GM18502 (cell line): ENCODE measurements around the gene HMGCLL1.

ENCODE experiments used
- ATAC-seq: cut with Tn5 transposase; IDR thresholded peaks from one replicate; pipeline ENCODE4 v1.9.1; 2021; ENCODE audit warnings: mild to moderate bottlenecking; ENCODE audit not compliant: unreplicated experiment, poor library complexity

Gene HMGCLL1

GRCh38 chr6:55578537-55579363 lies at the start of gene HMGCLL1:
TSS of gene HMGCLL1 (minus strand) at chr6:55579192. CDS start at chr6:55579055, 137 bp downstream.
- no peak for ATAC-seq

DNA sequence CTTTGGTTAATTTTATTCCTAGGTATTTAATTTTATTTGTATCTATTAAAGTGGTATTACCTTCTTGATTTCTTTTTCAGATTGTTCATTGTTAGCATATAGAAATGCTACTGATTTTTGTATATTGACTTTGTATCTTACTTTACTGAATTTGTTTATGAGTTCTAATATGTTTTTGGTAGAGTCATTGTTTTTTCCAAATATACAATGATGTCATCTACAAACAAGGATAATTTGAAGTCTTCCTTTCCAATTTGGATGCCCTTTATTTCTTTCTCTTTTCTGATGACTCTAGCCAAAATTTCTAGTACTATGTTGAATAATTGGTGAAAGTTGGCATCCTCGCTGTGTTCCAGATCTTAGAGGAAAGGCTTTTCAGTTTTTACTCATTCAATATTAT lies 43.0 kb upstream of the HMGCLL1 start:
- no peak for ATAC-seq

- no peak for ATAC-seq
These were observed 42.3 kb upstream of the HMGCLL1 start for GRCh38 chr6:55621244-55621643.

DNA sequence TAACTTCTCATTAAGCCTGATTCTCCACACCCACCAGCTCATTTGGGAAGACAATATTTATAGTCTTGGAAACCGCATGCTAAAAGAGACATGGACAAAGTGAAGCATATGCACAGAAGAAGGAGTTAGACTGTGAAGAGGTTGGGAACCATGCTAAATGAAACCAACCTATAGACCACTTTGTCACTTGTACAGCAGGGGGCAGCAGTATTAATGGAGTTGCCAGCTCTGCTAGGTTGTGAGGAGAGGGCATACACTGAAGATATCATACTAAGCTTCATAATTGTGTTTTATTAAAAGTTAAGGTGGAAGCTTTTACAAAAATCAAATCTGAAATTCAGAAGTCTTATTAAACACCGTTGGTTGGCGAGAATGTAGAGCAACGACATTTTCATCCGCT lies 38.3 kb upstream of the HMGCLL1 start:
- peak; percentile 92 for ATAC-seq

- no peak for ATAC-seq
These were observed 25.0 kb upstream of the HMGCLL1 start for GRCh38 chr6:55604021-55604420.

DNA sequence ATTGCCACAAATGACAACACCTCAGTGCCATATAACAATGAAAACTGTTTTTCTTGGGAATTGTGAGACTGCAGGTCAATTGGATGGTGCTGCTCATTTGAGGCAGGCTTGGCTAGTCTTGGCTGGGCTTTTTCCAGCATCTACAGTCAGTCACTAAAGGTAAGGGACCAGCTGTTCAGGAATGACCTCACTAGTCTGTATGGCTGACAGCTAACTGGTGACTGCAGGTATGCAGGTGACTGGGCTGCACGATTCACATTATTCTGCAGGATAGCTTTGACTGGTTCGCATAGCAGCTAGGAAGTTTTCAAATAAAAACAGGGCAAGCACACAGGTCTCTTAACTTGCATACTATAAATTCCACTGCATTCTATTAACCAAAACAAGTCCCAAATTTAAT lies 22.1 kb upstream of the HMGCLL1 start:
- no peak for ATAC-seq

DNA sequence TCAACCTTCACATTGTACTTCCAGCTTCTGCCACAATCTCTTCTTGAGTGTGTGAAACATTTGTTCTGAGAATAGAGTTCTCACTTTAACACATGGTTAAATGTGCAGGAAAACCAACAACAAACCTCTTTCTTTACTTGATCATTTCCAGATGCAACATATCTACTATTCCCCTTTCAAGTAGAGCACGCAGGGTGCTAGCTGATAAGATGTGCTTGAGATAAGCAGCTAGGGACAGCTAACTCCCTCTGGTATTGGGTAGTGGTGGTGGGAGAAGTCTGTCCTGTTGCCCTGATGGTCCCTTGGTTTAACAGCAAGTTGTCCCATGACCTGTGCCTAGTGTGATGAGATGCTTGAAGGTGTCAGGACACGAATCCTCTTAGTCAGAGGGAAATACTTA lies 15.4 kb upstream of the HMGCLL1 start:
- no peak for ATAC-seq

- no peak for ATAC-seq
These were observed 5.8 kb upstream of the HMGCLL1 start for GRCh38 chr6:55584654-55585354.

GRCh38 chr6:55576811-55577210 lies 2.2 kb downstream of the HMGCLL1 start:
- no peak for ATAC-seq

GRCh38 chr6:55574556-55574955 lies 4.4 kb downstream of the HMGCLL1 start:
- ATAC-seq: no peak

DNA sequence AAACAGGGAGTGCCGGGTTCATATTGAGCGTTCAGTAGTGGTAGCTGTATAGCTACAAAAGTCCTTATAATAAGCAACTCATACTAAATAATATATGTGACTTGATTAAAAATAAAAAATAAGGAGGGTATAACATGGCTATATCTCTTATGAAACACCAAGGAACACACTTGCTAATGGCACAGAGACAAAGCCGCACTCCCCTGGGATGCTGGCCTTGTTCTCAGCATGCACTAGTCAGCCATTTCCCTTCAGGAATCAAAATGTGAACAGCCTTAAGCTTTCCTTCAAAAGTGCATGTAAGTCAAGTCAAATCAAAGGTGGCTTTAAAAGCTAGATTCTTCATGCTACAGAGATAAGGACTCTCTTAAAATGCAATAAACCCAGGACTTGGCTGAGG lies 9.4 kb downstream of the HMGCLL1 start:
- no peak for ATAC-seq

- ATAC-seq: no peak
These were observed 10.1 kb downstream of the HMGCLL1 start for GRCh38 chr6:55568808-55569439.

DNA sequence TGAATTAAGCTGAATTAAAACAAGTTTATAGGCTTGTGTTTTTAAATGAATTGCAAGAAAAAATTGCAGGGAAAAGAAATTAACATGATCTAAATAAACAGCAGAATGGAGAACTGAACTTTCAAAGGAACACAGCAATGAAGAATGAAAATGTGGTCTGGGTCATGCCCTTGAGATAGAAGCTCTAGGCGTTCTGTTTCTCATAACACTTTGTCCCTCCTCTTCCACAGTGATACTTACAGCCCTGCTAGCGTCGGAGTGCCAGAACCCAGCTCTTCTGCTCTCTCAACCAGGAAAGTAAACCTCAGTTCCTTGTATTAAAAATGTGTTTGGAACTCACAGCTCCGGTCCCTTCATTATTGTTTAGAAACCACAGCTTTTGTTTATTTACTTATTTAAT lies 11.4 kb downstream of the HMGCLL1 start:
- ATAC-seq: no peak

GRCh38 chr6:55566036-55566710 lies 12.8 kb downstream of the HMGCLL1 start:
- ATAC-seq: no peak

DNA sequence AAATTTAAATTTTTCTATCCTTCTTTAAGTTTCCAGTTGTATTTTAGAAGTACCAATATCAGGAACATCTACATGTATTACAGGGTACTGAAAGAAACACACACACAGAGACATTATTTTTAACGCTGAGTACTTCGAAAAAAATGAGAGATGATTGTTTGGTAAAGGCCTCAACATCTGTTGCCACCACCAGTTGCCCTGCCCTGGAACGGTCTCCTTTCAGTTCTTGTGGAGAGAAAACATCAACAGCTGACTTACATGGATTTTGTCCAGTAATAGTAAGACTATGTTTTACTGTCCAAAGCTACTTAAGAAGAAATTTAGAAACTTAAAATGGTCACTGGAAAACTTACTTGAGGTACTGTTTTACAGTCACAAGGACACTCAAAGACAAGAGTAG lies 16.7 kb downstream of the HMGCLL1 start:
- no peak for ATAC-seq

DNA sequence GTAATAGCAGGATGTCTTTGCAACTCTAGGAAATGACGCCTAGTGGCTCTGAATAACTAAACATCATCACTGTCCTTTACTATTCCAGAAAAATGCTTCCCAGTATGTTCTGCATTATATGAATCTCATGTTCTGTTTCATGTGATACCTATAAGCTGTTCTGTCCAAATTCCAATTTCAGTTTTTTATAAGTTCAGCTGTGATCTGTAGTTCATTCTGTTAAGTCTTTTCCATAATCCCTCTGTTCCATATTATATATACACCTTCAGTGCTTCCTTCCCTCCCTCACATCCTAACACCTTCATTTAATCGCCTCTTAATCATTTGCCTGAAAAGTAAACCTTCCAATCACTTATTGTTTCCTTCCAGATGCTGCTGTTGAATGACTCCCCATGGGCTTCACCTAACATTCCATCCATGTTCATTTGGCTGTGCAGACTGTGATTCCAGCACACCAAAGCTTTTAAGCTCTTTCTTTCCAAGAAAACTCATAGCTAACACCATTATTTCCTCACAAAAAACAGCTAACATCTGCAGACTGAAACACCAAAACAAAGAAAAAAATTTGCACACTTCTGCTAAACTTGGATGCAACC lies 18.6 kb downstream of the HMGCLL1 start:
- ATAC-seq: no peak

- no peak for ATAC-seq
These were observed 21.8 kb downstream of the HMGCLL1 start for GRCh38 chr6:55557146-55557545.

GRCh38 chr6:55545791-55546190 lies 33.2 kb downstream of the HMGCLL1 start:
- ATAC-seq: no peak

DNA sequence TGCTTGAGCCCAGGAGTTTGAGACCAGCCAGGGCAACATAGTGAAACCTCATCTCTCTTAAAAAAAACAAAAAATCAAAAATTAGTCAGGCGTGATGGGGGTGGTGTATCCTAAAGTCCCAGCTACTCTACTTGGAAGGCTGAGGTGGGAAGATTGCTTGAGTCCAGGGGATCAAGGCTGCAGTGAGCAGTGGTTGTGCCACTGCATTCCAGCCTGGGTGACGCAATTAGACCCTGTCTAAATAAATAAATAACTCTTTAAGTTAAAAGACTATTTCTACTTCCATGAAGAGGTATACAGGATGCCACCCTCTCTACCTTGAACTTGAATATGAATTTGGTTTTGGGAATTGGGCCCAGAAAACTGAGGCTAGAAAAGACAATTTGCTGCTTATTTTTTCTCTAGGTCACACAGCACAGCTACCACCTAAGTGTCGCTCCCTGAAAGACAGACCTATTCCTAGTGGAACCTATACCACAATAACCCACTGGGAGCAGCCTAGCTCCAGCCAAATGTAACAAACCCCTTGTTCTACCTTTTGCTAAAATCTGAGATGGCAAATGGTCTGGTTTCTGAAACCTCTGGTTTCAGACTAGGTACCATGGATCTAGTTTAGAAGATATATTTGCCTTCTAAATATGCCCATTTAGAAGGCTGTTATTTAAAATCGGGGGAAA lies 35.2 kb downstream of the HMGCLL1 start:
- ATAC-seq: no peak

DNA sequence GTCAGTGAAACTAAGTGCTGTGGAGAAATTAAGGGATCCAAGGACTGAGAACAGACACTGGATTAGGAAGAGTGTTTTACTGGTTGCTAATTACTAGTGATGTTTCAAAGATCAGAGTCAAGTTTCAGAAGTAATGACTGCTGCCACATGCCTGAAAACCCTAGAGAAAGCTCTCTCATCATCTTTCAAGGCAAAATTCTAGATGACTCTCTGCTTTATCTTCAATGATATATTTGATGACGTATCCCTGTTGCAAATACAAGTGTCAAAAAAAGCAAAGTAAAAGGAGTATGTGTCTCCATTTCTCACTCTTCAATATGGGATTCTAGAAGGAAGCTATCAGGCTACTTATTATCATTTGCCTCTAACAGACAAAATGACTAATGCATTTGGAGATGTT lies 38.0 kb downstream of the HMGCLL1 start:
- ATAC-seq: no peak
